ENCODE results near the gene TRIP13.
"Not testable (repeated sequence)": the region's sequence is repeated elsewhere in the genome, so short reads cannot be mapped to it uniquely, and the experiment has no call there.

The TRIP13 gene

GRCh38 chr5:921456-922435, 29.1 kb downstream of the TRIP13 start:
- DNase-seq = no peak

GRCh38 chr5:922436-923280, 30.0 kb downstream of the TRIP13 start:
- no peak for DNase-seq

GRCh38 chr5:923281-923873, 30.7 kb downstream of the TRIP13 start:
- peak; percentile 72 for DNase-seq

- no peak for DNase-seq
Observed at GRCh38 chr5:926417-927171, 33.9 kb downstream of the TRIP13 start.

GRCh38 chr5:927172-928015, 34.7 kb downstream of the TRIP13 start:
- no peak for DNase-seq

- DNase-seq = not testable (repeated sequence)
Observed at GRCh38 chr5:929182-929581, 36.5 kb downstream of the TRIP13 start.

- DNase-seq = no peak
Observed at GRCh38 chr5:929596-929995, 36.9 kb downstream of the TRIP13 start.

GRCh38 chr5:930866-931265, 38.2 kb downstream of the TRIP13 start:
- no peak for DNase-seq

GRCh38 chr5:931570-932145, 39.0 kb downstream of the TRIP13 start:
- DNase-seq = no peak

- DNase-seq = no peak
Observed at GRCh38 chr5:932151-932627, 39.5 kb downstream of the TRIP13 start.

GRCh38 chr5:932628-933250, 40.1 kb downstream of the TRIP13 start:
- no peak for DNase-seq

- no peak for DNase-seq
Observed at GRCh38 chr5:933251-933861, 40.7 kb downstream of the TRIP13 start.

GRCh38 chr5:933951-934350, 41.3 kb downstream of the TRIP13 start:
- not testable (repeated sequence) for DNase-seq

GRCh38 chr5:934381-934967, 41.8 kb downstream of the TRIP13 start:
- DNase-seq = not testable (repeated sequence)

- DNase-seq = no peak
Observed at GRCh38 chr5:935510-936084, 42.9 kb downstream of the TRIP13 start.

- no peak for DNase-seq
Observed at GRCh38 chr5:936149-937144, 43.8 kb downstream of the TRIP13 start.

- no peak for DNase-seq
Observed at GRCh38 chr5:937151-937924, 44.7 kb downstream of the TRIP13 start.
